Right lobe of liver (tissue), 6 donors: ENCODE results near the gene KCNQ1. TPM values are rescaled to one million over a fixed set of nuclear protein-coding genes. Genes with fewer than 3 reads are reported as not detected.

Source experiments
- ATAC-seq, 4 donors: fragments of 200-7000 bp; cut with Tn5 transposase; one replicate each; pipeline ENCODE4 v1.9.1; 2020; ENCODE audit warnings: mild to moderate bottlenecking in 4 of 4, moderate library complexity in 4 of 4
- DNase-seq, 3 donors: peaks; one replicate each; pipeline ENCODE4 v3.0.0-alpha.2; 2020
- H3K27ac ChIP-seq, 3 donors: fragments of 200-600 bp; one replicate each; pipeline ENCODE4 v1.8.0; 2022
- H3K27me3 ChIP-seq, 2 donors: fragments of 200-600 bp; one replicate each; pipeline ENCODE4 v1.8.0; 2022
- H3K36me3 ChIP-seq, 4 donors: fragments of 200-600 bp; sonication (generic) in 1 of 4; one replicate each; pipeline versions ENCODE4 v1.5.1 to v1.8.0; 2017 to 2022; ENCODE audit warnings: control low read depth in 1 of 4
- H3K4me1 ChIP-seq, 4 donors: fragments of 200-600 bp; sonication (generic) in 1 of 4; one replicate each; pipeline versions ENCODE4 v1.5.1 to v1.8.0; 2017 to 2022; ENCODE audit warnings: control low read depth in 1 of 4
- H3K4me3 ChIP-seq, 3 donors: fragments of 200-600 bp; one replicate each; pipeline ENCODE4 v1.8.0; 2022
- H3K9me3 ChIP-seq, 4 donors: fragments of 200-600 bp; sonication (generic) in 1 of 4; one replicate each; pipeline versions ENCODE4 v1.5.1 to v1.8.0; 2017 to 2022; ENCODE audit warnings: control low read depth in 1 of 4
- CTCF ChIP-seq, 4 donors: fragments of 200-600 bp in 3 of 4; fragments of 450-650 bp in 1 of 4; IDR thresholded peaks; one replicate each; pipeline versions ENCODE4 v1.5.1 to v1.8.0; 2016 to 2022; ENCODE audit warnings: antibody characterized with exemption in 4 of 4, mild to moderate bottlenecking in 2 of 4
- POLR2A ChIP-seq: fragments of 450-650 bp; IDR thresholded peaks from one replicate; pipeline ENCODE4 v1.6.1; 2017; ENCODE audit warnings: antibody characterized with exemption, mild to moderate bottlenecking
- WGBS: methylation state at CpG from one replicate; pipeline ENCODE4 v1.1.6; 2018; ENCODE audit warnings: low coverage, low lambda C conversion rate; ENCODE audit not compliant: insufficient coverage; ENCODE audit errors: missing lambda C conversion rate; 5-methylcytosine and 5-hydroxymethylcytosine counted together
- intact Hi-C, 2 donors: fragments of 100-400 bp; cut with DNase I; formaldehyde crosslinking; loops; one replicate each; pipeline versions ENCODE4 v1.11.2 to v1.14.1; 2022
- total RNA-seq, 6 experiments: library from RNA; depleted of rRNA in 2 of 6; stranded (reverse); fragments of >200 nt in 2 of 6; fragmentation: NEBNext Ultra II Directional in 3 of 6; extraction: Animal tissue kit (Norgen Biotek cat#: 25700) in 3 of 6; gene quantifications; one replicate each; pipeline versions ENCODE4 v1.1.0 to v1.2.4, GENCODE V29; 2016 to 2023
- donor health status: DM: no; HTN: yes; CAD: no.
- donor health status: DM: no; HTN: no; CAD: no.
- donor health status: DM: no; HTN: no; CAD: no.
- donor health status: DM: no; HTN: yes; CAD: no.
- donor health status: DM: no; HTN: yes; CAD: no.

Gene KCNQ1
- total RNA-seq, 6 experiments from 2014 or later = 0.61 to 2.4 (median 1.8) TPM

GRCh38 chr11:2763984-2764383 is 319.2 kb downstream of the KCNQ1 start:
- H3K27me3 ChIP-seq = no peaks in the 10 kb centered on the region
- H3K36me3 ChIP-seq = no peaks in the 10 kb centered on the region
- no peak overlapping the region for H3K27ac ChIP-seq
- 55% methylated on average over 4 of the region's 4 CpGs for WGBS
- intact Hi-C loops = no loop called here
- H3K9me3 ChIP-seq = no peaks in the 10 kb centered on the region
- no peak overlapping the region for H3K4me3 ChIP-seq
- no peak for TF ChIP-seq CTCF (IDR thresholded peaks at IDR 0.05)
- no peak for TF ChIP-seq POLR2A
- no peaks in the 10 kb centered on the region for H3K4me1 ChIP-seq
- DNase-seq (no peak), ATAC-seq (no peak)

GRCh38 chr11:2765491-2765890 is 320.7 kb downstream of the KCNQ1 start:
- H3K27me3 ChIP-seq = no peaks in the 10 kb centered on the region
- 63% methylated on average over 3 of the region's 3 CpGs for whole genome bisulfite sequencing
- no peak overlapping the region for H3K27ac ChIP-seq
- H3K4me3 ChIP-seq = no peak overlapping the region
- H3K36me3 ChIP-seq = no peaks in the 10 kb centered on the region
- no peak for DNase-seq
- H3K4me1 ChIP-seq = no peaks in the 10 kb centered on the region
- intact Hi-C loops = no loop called here
- H3K9me3 ChIP-seq = no peaks in the 10 kb centered on the region
- no peak for ATAC-seq
- TF ChIP-seq POLR2A (no peak), CTCF (IDR thresholded peaks at IDR 0.05) (no peak)

GRCh38 chr11:2766166-2766565 is 321.4 kb downstream of the KCNQ1 start:
- H3K4me1 ChIP-seq = no peaks in the 10 kb centered on the region
- H3K4me3 ChIP-seq = no peak overlapping the region
- no peak for ATAC-seq
- 67% methylated on average over 1 of the region's 4 CpGs for WGBS
- TF ChIP-seq CTCF (IDR thresholded peaks at IDR 0.05) (no peak), POLR2A (no peak)
- no peaks in the 10 kb centered on the region for H3K9me3 ChIP-seq
- H3K27ac ChIP-seq = no peak overlapping the region
- intact Hi-C loops = no loop called here
- no peaks in the 10 kb centered on the region for H3K27me3 ChIP-seq
- H3K36me3 ChIP-seq = no peaks in the 10 kb centered on the region
- DNase-seq = no peak

GRCh38 chr11:2767071-2767470 is 322.3 kb downstream of the KCNQ1 start:
- TF ChIP-seq POLR2A (no peak), CTCF (IDR thresholded peaks at IDR 0.05) (no peak)
- WGBS = 55% methylated on average over 1 of the region's 5 CpGs

GRCh38 chr11:2767801-2768200 is 323.0 kb downstream of the KCNQ1 start:
- Histone ChIP-seq H3K4me1 (no peaks in the 10 kb centered on the region), H3K9me3 (no peaks in the 10 kb centered on the region), H3K4me3 (no peak overlapping the region), H3K36me3 (no peaks in the 10 kb centered on the region), H3K27me3 (no peaks in the 10 kb centered on the region), H3K27ac (no peak overlapping the region)
- DNase-seq (peak in 1 of 3 donors; percentile 25), ATAC-seq (no peak)
- no peak for TF ChIP-seq CTCF (IDR thresholded peaks at IDR 0.05)
- no peak for TF ChIP-seq POLR2A
- intact Hi-C loops = no loop called here
- 64% methylated on average over 4 of the region's 8 CpGs for WGBS

More at GRCh38 chr11:2767071-2767470, 322.3 kb downstream of the KCNQ1 start:
- no peak overlapping the region for H3K4me3 ChIP-seq
- intact Hi-C loops = no loop called here
- DNase-seq (no peak), ATAC-seq (no peak)
- H3K9me3 ChIP-seq = no peaks in the 10 kb centered on the region
- H3K36me3 ChIP-seq = no peaks in the 10 kb centered on the region
- no peaks in the 10 kb centered on the region for H3K4me1 ChIP-seq
- no peaks in the 10 kb centered on the region for H3K27me3 ChIP-seq
- H3K27ac ChIP-seq = no peak overlapping the region
